ENCODE measurements around the gene IL15RA.
"Not testable (repeated sequence)": the region's sequence is repeated elsewhere in the genome, so short reads cannot be mapped to it uniquely, and the experiment has no call there.

DNA sequence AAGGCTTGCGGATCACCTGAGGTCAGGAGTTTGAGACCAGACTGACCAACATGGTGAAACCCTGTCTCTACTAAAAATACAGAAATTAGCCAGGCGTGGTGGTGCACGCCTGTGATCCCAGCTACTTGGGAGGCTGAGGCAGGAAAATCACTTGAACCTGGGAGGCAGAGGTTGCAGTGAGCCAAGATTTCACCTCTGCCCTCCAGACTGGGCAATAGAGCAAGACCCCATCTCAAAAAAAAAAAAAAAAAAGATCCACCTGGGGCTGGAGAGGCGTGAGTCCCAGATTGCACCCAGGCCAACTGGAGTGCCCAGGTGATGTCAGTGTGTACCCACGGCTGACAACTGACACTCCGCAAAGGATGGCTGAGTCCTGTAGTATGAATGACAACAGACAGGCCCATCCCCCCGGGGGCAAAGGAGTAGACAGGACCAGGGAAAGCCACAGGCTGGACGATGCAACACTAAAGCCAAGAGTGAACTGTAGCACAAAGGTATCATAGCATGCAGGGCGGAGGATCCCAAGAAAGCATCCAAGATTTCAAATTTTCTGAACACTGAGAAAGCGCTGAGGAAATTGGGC lies 14.9 kb downstream of the IL15RA start:
- TF ChIP-seq, protein P1, sequence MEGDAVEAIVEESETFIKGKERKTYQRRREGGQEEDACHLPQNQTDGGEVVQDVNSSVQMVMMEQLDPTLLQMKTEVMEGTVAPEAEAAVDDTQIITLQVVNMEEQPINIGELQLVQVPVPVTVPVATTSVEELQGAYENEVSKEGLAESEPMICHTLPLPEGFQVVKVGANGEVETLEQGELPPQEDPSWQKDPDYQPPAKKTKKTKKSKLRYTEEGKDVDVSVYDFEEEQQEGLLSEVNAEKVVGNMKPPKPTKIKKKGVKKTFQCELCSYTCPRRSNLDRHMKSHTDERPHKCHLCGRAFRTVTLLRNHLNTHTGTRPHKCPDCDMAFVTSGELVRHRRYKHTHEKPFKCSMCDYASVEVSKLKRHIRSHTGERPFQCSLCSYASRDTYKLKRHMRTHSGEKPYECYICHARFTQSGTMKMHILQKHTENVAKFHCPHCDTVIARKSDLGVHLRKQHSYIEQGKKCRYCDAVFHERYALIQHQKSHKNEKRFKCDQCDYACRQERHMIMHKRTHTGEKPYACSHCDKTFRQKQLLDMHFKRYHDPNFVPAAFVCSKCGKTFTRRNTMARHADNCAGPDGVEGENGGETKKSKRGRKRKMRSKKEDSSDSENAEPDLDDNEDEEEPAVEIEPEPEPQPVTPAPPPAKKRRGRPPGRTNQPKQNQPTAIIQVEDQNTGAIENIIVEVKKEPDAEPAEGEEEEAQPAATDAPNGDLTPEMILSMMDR (IDR thresholded peaks at IDR 0.05) = not testable (repeated sequence)
- not testable (repeated sequence) for TF ChIP-seq POLR2A (IDR thresholded peaks at IDR 0.05)
